ENCODE measurements around the gene TPRKB.
A peak's percentile ranks its signal among the peaks of the same experiment; 100 is the strongest.

Gene TPRKB

DNA sequence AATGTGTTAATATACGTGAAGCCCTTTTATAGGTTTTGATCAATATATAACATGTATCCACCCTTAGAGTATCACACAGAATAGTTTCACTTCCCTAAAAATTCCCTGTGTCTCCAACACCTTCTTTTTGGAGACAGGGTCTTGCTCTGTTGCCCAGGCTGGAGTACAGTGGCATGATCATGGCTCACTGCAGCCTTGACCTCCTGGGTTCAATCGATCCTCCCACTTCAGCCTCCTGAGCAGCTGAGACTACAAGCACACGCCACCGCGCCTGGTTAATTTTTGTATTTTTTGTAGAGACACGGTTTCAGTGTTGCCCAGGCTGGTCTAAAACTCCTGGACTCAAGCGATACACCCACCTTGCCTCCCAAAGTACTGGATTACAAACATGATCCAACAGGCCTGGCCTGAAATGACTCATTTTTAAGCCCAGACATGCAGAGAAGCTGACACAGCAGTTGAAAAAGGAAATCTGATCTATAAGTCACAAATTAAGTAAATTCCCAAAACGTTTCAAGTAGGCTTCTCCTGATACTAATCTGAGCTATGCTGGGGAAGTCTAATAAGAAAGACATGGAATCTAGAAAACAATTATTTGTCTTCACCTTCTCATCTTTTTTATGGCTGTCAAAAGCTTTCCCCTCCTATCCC lies 39.8 kb upstream of the TPRKB start:
- no peaks in the 10 kb centered on the region for H3K27me3 ChIP-seq (replicated peaks)
- in situ Hi-C loops (cut with HindIII; ENCODE audit: low pct_ligation_motif_present, low sequenced_read_pairs): no loop called here
- H3K36me3 ChIP-seq (replicated peaks): peaks cover 25% of the 10 kb centered on the region
- TF ChIP-seq, protein P1, sequence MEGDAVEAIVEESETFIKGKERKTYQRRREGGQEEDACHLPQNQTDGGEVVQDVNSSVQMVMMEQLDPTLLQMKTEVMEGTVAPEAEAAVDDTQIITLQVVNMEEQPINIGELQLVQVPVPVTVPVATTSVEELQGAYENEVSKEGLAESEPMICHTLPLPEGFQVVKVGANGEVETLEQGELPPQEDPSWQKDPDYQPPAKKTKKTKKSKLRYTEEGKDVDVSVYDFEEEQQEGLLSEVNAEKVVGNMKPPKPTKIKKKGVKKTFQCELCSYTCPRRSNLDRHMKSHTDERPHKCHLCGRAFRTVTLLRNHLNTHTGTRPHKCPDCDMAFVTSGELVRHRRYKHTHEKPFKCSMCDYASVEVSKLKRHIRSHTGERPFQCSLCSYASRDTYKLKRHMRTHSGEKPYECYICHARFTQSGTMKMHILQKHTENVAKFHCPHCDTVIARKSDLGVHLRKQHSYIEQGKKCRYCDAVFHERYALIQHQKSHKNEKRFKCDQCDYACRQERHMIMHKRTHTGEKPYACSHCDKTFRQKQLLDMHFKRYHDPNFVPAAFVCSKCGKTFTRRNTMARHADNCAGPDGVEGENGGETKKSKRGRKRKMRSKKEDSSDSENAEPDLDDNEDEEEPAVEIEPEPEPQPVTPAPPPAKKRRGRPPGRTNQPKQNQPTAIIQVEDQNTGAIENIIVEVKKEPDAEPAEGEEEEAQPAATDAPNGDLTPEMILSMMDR (IDR thresholded peaks at IDR 0.05; ENCODE audit: low read depth, low read length, missing control alignments): no peak
- DNase-seq: peak; percentile 45
- H3K27ac ChIP-seq: peak overlapping the region; percentile 45
- H3K4me3 ChIP-seq (ENCODE audit: low read depth, low read length): no peak overlapping the region

DNA sequence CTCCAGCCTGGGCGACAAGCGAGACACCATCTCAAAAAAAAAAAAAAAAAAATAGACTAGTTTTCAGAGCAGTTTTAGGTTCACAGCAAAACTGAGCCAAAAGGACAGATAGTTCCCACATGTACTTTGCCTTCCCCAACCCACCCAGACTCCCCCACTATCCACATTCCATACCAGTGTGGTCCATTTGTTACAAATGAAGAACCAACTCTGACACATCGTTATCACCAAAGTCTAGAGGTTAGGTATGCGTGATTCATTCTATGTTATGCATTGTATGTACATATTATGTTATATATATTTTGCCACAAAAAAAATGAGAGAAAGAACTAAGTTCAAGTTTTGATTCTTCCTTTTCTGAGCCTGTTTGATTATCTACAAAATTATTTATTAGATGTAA lies 39.2 kb upstream of the TPRKB start:
- H3K4me3 ChIP-seq (ENCODE audit: low read depth, low read length): no peak overlapping the region
- H3K27ac ChIP-seq: peak overlapping the region; percentile 45
- H3K36me3 ChIP-seq (replicated peaks): peaks cover 27% of the 10 kb centered on the region
- TF ChIP-seq, protein P1 (IDR thresholded peaks at IDR 0.05; ENCODE audit: low read depth, low read length, missing control alignments): no peak
- H3K27me3 ChIP-seq (replicated peaks): no peaks in the 10 kb centered on the region
- in situ Hi-C loops (cut with HindIII; ENCODE audit: low pct_ligation_motif_present, low sequenced_read_pairs): no loop called here
- peak; percentile 32 for DNase-seq

DNA sequence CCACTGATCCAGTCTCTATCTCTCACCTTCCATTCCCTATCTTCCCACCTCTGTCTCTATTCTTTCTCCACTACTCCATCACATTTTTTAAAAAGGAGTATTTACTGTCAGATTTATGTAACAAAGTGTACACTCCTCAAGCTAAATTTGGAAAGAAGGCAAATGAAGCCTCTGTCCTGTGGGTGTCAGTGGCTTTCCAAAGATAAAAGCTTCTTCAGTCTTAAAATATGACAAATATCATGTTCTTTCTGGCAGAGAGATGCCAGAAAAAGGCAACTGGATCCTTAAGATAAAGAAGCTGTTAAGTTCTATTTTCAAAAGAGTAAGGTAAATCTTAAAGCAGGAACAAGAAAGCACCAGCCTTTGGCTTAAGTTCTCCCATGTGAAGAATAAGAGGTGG lies 35.7 kb upstream of the TPRKB start:
- H3K27me3 ChIP-seq (replicated peaks): no peaks in the 10 kb centered on the region
- no peak overlapping the region for H3K27ac ChIP-seq
- H3K4me3 ChIP-seq (ENCODE audit: low read depth, low read length): no peak overlapping the region
- DNase-seq: no peak
- TF ChIP-seq, protein P1 (IDR thresholded peaks at IDR 0.05; ENCODE audit: low read depth, low read length, missing control alignments): no peak
- in situ Hi-C loops (cut with HindIII; ENCODE audit: low pct_ligation_motif_present, low sequenced_read_pairs): no loop called here
- H3K36me3 ChIP-seq (replicated peaks): peaks cover 53% of the 10 kb centered on the region

DNA sequence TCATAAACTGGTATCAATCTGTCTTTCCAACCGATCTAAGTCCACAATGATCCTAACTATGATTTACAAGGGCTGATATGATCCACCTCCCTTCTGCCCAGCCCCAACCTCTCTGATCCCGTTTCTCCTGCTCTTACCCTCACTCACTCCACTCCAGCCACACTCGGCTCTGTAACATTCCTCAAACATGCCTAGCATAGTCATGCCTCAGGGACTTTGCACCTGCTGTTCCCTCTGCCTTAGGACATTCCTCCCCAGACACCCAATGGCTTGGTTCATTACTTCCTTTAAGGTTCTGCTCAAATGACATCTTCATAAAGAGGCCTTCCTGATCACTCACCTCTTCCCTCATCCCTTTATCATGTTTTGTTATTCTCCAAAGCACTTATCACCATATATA lies 33.6 kb upstream of the TPRKB start:
- H3K36me3 ChIP-seq (replicated peaks): peaks cover 56% of the 10 kb centered on the region
- no peak for DNase-seq
- H3K4me3 ChIP-seq (ENCODE audit: low read depth, low read length): no peak overlapping the region
- in situ Hi-C loops (cut with HindIII; ENCODE audit: low pct_ligation_motif_present, low sequenced_read_pairs): no loop called here
- H3K27ac ChIP-seq: no peak overlapping the region
- TF ChIP-seq, protein P1 (IDR thresholded peaks at IDR 0.05; ENCODE audit: low read depth, low read length, missing control alignments): no peak
- H3K27me3 ChIP-seq (replicated peaks): no peaks in the 10 kb centered on the region

DNA sequence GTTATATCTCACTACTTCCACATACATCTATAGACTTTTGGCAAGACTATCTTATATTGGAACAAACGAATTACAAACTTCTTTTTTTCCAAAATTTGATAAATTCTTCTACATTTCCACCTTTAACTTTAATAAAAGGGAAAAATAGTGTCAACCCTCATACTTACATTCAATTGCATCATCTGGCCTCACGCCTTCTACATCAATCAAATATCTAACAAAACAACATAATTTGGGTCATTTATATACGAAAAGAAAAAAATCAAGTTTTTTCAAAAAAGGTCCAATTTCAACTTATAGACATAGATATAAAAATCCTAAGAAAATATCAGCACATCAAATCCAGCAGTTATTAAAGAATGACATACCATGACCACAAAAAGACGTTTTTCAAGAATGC lies 29.8 kb upstream of the TPRKB start:
- Histone ChIP-seq H3K4me3 (ENCODE audit: low read depth, low read length) (no peak overlapping the region), H3K27ac (no peak overlapping the region), H3K36me3 (replicated peaks) (peaks cover 65% of the 10 kb centered on the region), H3K27me3 (replicated peaks) (no peaks in the 10 kb centered on the region)
- TF ChIP-seq, protein P1 (IDR thresholded peaks at IDR 0.05; ENCODE audit: low read depth, low read length, missing control alignments): no peak
- DNase-seq: no peak
- in situ Hi-C loops (cut with HindIII; ENCODE audit: low pct_ligation_motif_present, low sequenced_read_pairs): no loop called here

GRCh38 chr2:73766349-73766748 lies 29.2 kb upstream of the TPRKB start:
- TF ChIP-seq, protein P1 (IDR thresholded peaks at IDR 0.05; ENCODE audit: low read depth, low read length, missing control alignments): no peak
- Histone ChIP-seq H3K36me3 (replicated peaks) (peaks cover 65% of the 10 kb centered on the region), H3K4me3 (ENCODE audit: low read depth, low read length) (no peak overlapping the region), H3K27ac (no peak overlapping the region), H3K27me3 (replicated peaks) (no peaks in the 10 kb centered on the region)
- DNase-seq: no peak
- in situ Hi-C loops (cut with HindIII; ENCODE audit: low pct_ligation_motif_present, low sequenced_read_pairs): no loop called here

Data from brain microvascular endothelial cell (primary cell).